IMR-90 (cell line): ENCODE results near the gene ACSL6. TPM values are rescaled to one million over a fixed set of nuclear protein-coding genes. Genes with fewer than 3 reads are reported as not detected.

Experiments
- ATAC-seq: fragments of 200-7000 bp; cut with Tn5 transposase; 2 replicates; pipeline ENCODE4 v1.9.1; 2020; ENCODE audit warnings: low read depth, mild to moderate bottlenecking, moderate library complexity
- BruUV-seq: library from RNA; stranded (reverse); fragments of 400-500 nt; replicated peaks from 2 replicates; lab custom pipeline; 2021; lab: Mats Ljungman, UMichigan
- CTCF ChIA-PET: fragments of 300-600 bp; formaldehyde crosslinking; extraction: SDS; loops from one replicate; lab custom pipeline; 2021; ENCODE audit warnings: antibody characterized with exemption; lab: Yijun Ruan, JAX
- POLR2A ChIA-PET: fragments of 300-600 bp; sonication (Branson Sonifier 250); formaldehyde crosslinking; loops from one replicate; lab custom pipeline; 2022; ENCODE audit warnings: antibody characterized with exemption; ENCODE audit not compliant: unreplicated experiment; lab: Charles Lee
- DNase-seq: peaks from one replicate; pipeline ENCODE4 v3.0.0; 2013
- H2AFZ ChIP-seq: replicated peaks from 2 replicates; pipeline ENCODE3; 2013; ENCODE audit warnings: low read length, mild to moderate bottlenecking; ENCODE audit not compliant: poor library complexity
- H2AK5ac ChIP-seq: 2 replicates; pipeline ENCODE4 v1.6.1; 2013; ENCODE audit warnings: low read depth, low read length, inconsistent platforms
- H2AK9ac ChIP-seq: replicated peaks from 2 replicates; pipeline ENCODE3; 2013; ENCODE audit warnings: mild to moderate bottlenecking, low read depth, low read length, moderate library complexity; ENCODE audit not compliant: poor library complexity
- H2BK120ac ChIP-seq: 2 replicates; pipeline ENCODE4 v1.6.1; 2013; ENCODE audit warnings: low read depth, low read length, inconsistent platforms
- H2BK15ac ChIP-seq: 3 replicates; pipeline ENCODE4 v1.6.1; 2013; ENCODE audit warnings: low read depth, low read length, inconsistent platforms
- H2BK20ac ChIP-seq: 2 replicates; pipeline ENCODE4 v1.6.1; 2013; ENCODE audit warnings: low read depth, mild to moderate bottlenecking, inconsistent platforms, low read length, moderate library complexity
- H2BK5ac ChIP-seq: 2 replicates; pipeline ENCODE4 v1.6.1; 2013; ENCODE audit warnings: mild to moderate bottlenecking, low read depth, low read length, inconsistent platforms; ENCODE audit not compliant: poor library complexity, severe bottlenecking
- H3K14ac ChIP-seq: replicated peaks from 2 replicates; pipeline ENCODE4 v1.6.1; 2013; ENCODE audit warnings: low read depth, low read length, inconsistent platforms
- H3K18ac ChIP-seq: 2 replicates; pipeline ENCODE4 v1.6.1; 2013; ENCODE audit warnings: low read depth, low read length, control low read depth
- H3K23ac ChIP-seq: 2 replicates; pipeline ENCODE4 v1.6.1; 2013; ENCODE audit warnings: low read depth, low read length, inconsistent platforms
- H3K27ac ChIP-seq: 2 replicates; pipeline ENCODE4 v1.5.1; 2013; ENCODE audit warnings: mild to moderate bottlenecking, control low read depth, low read length; ENCODE audit not compliant: insufficient read depth
- H3K27me3 ChIP-seq: 2 replicates; pipeline ENCODE4 v1.6.1; 2013; ENCODE audit warnings: low read length; ENCODE audit not compliant: control insufficient read depth, insufficient read depth
- H3K36me3 ChIP-seq: 2 replicates; pipeline ENCODE4 v1.6.1; 2013; ENCODE audit warnings: low read length, mixed read lengths; ENCODE audit not compliant: control insufficient read depth, insufficient read depth
- H3K4ac ChIP-seq: 2 replicates; pipeline ENCODE4 v1.6.1; 2013; ENCODE audit warnings: low read depth, low read length, inconsistent platforms
- H3K4me1 ChIP-seq: 2 replicates; pipeline ENCODE4 v1.6.1; 2013; ENCODE audit warnings: low read length, mixed read lengths; ENCODE audit not compliant: control insufficient read depth, insufficient read depth
- H3K4me2 ChIP-seq: 2 replicates; pipeline ENCODE4 v1.6.1; 2013; ENCODE audit warnings: low read depth, mild to moderate bottlenecking, control low read depth, low read length, moderate library complexity
- H3K4me3 ChIP-seq: 2 replicates; pipeline ENCODE4 v1.5.1; 2013; ENCODE audit warnings: low read depth, mild to moderate bottlenecking, control low read depth, low read length, moderate library complexity; ENCODE audit not compliant: insufficient read depth
- H3K56ac ChIP-seq: 2 replicates; pipeline ENCODE4 v1.6.1; 2013; ENCODE audit warnings: low read length, inconsistent platforms; ENCODE audit not compliant: insufficient read depth; ENCODE audit errors: extremely low read depth
- H3K79me1 ChIP-seq, 2 experiments: 2 replicates each; pipeline ENCODE4 v1.6.1; 2013; ENCODE audit warnings: low read length in 2 of 2, inconsistent platforms in 1 of 2, low read depth in 1 of 2
- H3K9ac ChIP-seq: 2 replicates; pipeline ENCODE4 v1.6.1; 2013; ENCODE audit warnings: low read depth, low read length, control low read depth
- H3K9me1 ChIP-seq: 2 replicates; pipeline ENCODE4 v1.6.1; 2013; ENCODE audit warnings: low read length, inconsistent platforms; ENCODE audit not compliant: insufficient read depth
- H3K9me3 ChIP-seq: 2 replicates; pipeline ENCODE4 v1.6.1; 2013; ENCODE audit warnings: low read length; ENCODE audit not compliant: control insufficient read depth, insufficient read depth
- H4K20me1 ChIP-seq: 2 replicates; pipeline ENCODE4 v1.6.1; 2013; ENCODE audit warnings: low read length, inconsistent platforms; ENCODE audit not compliant: insufficient read depth
- H4K5ac ChIP-seq: 2 replicates; pipeline ENCODE4 v1.6.1; 2013; ENCODE audit warnings: mild to moderate bottlenecking, low read depth, low read length, control low read depth
- H4K8ac ChIP-seq, 2 experiments: 2 replicates each; pipeline ENCODE4 v1.6.1; 2013; ENCODE audit warnings: low read depth in 2 of 2, low read length in 2 of 2, control low read depth in 1 of 2, inconsistent platforms in 1 of 2
- H4K91ac ChIP-seq: 2 replicates; pipeline ENCODE4 v1.6.1; 2013; ENCODE audit warnings: low read depth, low read length, inconsistent platforms; ENCODE audit not compliant: insufficient read depth
- BHLHE40 ChIP-seq: fragments of 150-350 bp; IDR thresholded peaks from 2 replicates; pipeline ENCODE4 v1.6.1; 2016; ENCODE audit warnings: mild to moderate bottlenecking, low read depth, low read length
- CEBPB ChIP-seq: IDR thresholded peaks from 2 replicates; pipeline ENCODE4 v1.6.1; 2012; ENCODE audit warnings: low read depth, low read length, improper control_type of control experiment
- CHD1 ChIP-seq: IDR thresholded peaks from 2 replicates; pipeline ENCODE4 v1.6.1; 2012; ENCODE audit warnings: low read depth, low read length, improper control_type of control experiment
- FOS ChIP-seq: fragments of 150-350 bp; IDR thresholded peaks from 2 replicates; pipeline ENCODE4 v1.6.1; 2016; ENCODE audit warnings: low read depth, low read length
- MAFK ChIP-seq: IDR thresholded peaks from 2 replicates; pipeline ENCODE4 v1.6.1; 2012; ENCODE audit warnings: low read depth, low read length, improper control_type of control experiment
- MAZ ChIP-seq: IDR thresholded peaks from 2 replicates; pipeline ENCODE4 v1.6.1; 2012; ENCODE audit warnings: low read depth, mild to moderate bottlenecking, low read length, improper control_type of control experiment, moderate library complexity, borderline replicate concordance
- MXI1 ChIP-seq: IDR thresholded peaks from 2 replicates; pipeline ENCODE4 v1.6.1; 2012; ENCODE audit warnings: low read depth, mild to moderate bottlenecking, low read length, moderate library complexity, borderline replicate concordance
- NFE2L2 ChIP-seq: fragments of 150-350 bp; IDR thresholded peaks from 2 replicates; pipeline ENCODE4 v1.6.1; 2016; ENCODE audit warnings: low read depth, mild to moderate bottlenecking, low read length
- POLR2A ChIP-seq: IDR thresholded peaks from 2 replicates; pipeline ENCODE4 v1.6.1; 2012; ENCODE audit warnings: mild to moderate bottlenecking, low read depth, low read length
- RAD21 ChIP-seq: IDR thresholded peaks from 2 replicates; pipeline ENCODE4 v1.6.1; 2012; ENCODE audit warnings: low read length, improper control_type of control experiment
- RCOR1 ChIP-seq: IDR thresholded peaks from 2 replicates; pipeline ENCODE4 v1.6.1; 2012; ENCODE audit warnings: mild to moderate bottlenecking, low read length, improper control_type of control experiment; ENCODE audit not compliant: insufficient replicate concordance
- RFX5 ChIP-seq: IDR thresholded peaks from 2 replicates; pipeline ENCODE4 v1.8.0; 2012; ENCODE audit warnings: low read depth, mild to moderate bottlenecking, low read length, moderate library complexity
- SMC3 ChIP-seq: fragments of 150-350 bp; IDR thresholded peaks from 2 replicates; pipeline ENCODE4 v1.6.1; 2016; ENCODE audit warnings: low read depth, mild to moderate bottlenecking, antibody characterized with exemption, low read length, moderate library complexity
- dilution Hi-C: fragments of 300-500 bp; cut with HindIII; formaldehyde crosslinking; loops from one replicate; pipeline ENCODE4 v1.14.3; 2018; ENCODE audit warnings: low sequenced_read_pairs; ENCODE audit not compliant: unreplicated experiment
- in situ Hi-C: fragments of 300-500 bp; cut with MboI; formaldehyde crosslinking; loops from 3 replicates; pipeline ENCODE4 v1.14.3; 2019; ENCODE audit warnings: low sequenced_read_pairs, inconsistent platforms, mixed read lengths
- intact Hi-C: fragments of 100-400 bp; cut with micrococcal nuclease; formaldehyde crosslinking; loops from 2 replicates; pipeline ENCODE4 v1.10.0; 2022
- polyA plus RNA-seq, 3 experiments: library from polyadenylated mRNA; depleted of rRNA; stranded (reverse); fragments of >200 nt; gene quantifications; 2 replicates each; pipeline ENCODE4 v1.2.3, GENCODE V29; 2012; ENCODE audit warnings: low replicate concordance in 1 of 3
- total RNA-seq: library from RNA; depleted of rRNA; stranded (reverse); fragments of >200 nt; gene quantifications from 2 replicates; pipeline ENCODE4 v1.2.3, GENCODE V29; 2012
- TF ChIP-seq, protein P1 (sequence below): fragments of 150-350 bp; IDR thresholded peaks from 2 replicates; pipeline ENCODE4 v1.6.1; 2017; ENCODE audit warnings: mild to moderate bottlenecking, antibody characterized with exemption, low read length, low read depth
- TF ChIP-seq, protein P2 (sequence below): conservative IDR thresholded peaks from 2 replicates; pipeline ENCODE4 v1.5.1; 2012; ENCODE audit warnings: mild to moderate bottlenecking, low read depth, low read length, improper control_type of control experiment
- TF ChIP-seq, protein P3 (sequence below): fragments of 150-350 bp; IDR thresholded peaks from 2 replicates; pipeline ENCODE4 v1.6.1; 2016; ENCODE audit warnings: low read depth, mild to moderate bottlenecking, low read length, moderate library complexity, borderline replicate concordance

The ACSL6 gene
- total and polyA plus RNA-seq, 2 of the 4 experiments (the other 2 are of a cell fraction) = not detected

DNA sequence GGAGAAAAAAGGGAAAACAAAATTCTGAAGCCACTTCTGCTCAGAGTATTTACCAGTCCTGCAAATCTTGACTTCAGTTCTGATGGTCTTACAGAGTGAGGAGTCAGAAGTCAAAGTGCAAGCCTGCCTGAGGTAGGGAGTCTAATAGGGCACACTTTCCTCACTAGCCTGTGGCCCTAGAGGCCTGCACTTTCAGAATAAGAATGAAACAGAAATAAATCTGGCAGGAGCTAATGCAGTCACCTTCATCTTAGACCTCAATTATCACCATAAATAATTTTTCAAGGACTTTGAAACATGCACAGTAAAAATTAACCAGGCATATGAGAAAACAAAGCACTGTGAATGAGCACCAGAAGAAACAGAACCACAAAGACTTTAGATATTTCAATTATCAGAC lies 20.7 kb upstream of the ACSL6 start:
- H3K4me1 ChIP-seq = no peaks in the 10 kb centered on the region
- DNase-seq = no peak
- no peaks in the 10 kb centered on the region for H3K9me3 ChIP-seq
- no peak overlapping the region for H3K18ac ChIP-seq
- dilution Hi-C loops = no loop called here
- H3K9ac ChIP-seq = no peak overlapping the region
- ChIA-PET CTCF (no interaction called here), POLR2A (no interaction called here)
- in situ Hi-C loops = no loop called here
- H3K4ac ChIP-seq = no peak overlapping the region
- no peak overlapping the region for H3K4me2 ChIP-seq
- H2AFZ ChIP-seq = no peak overlapping the region
- no peak overlapping the region for H4K8ac ChIP-seq
- H3K36me3 ChIP-seq = no peaks in the 10 kb centered on the region
- H2BK15ac ChIP-seq = no peak overlapping the region
- H3K14ac ChIP-seq = no peak overlapping the region
- no peaks in the 10 kb centered on the region for H3K9me1 ChIP-seq
- no peak overlapping the region for H2AK9ac ChIP-seq
- H2BK120ac ChIP-seq = no peak overlapping the region
- no peak overlapping the region for H2AK5ac ChIP-seq
- H3K4me3 ChIP-seq = no peak overlapping the region
- no peak overlapping the region for H3K27ac ChIP-seq
- H3K23ac ChIP-seq = no peak overlapping the region
- no peak overlapping the region for H4K91ac ChIP-seq
- H4K20me1 ChIP-seq = no peaks in the 10 kb centered on the region
- no peak overlapping the region for H2BK20ac ChIP-seq
- intact Hi-C loops = no loop called here
- no peak for ATAC-seq
- no TSS peak for BruUV-seq
- H3K56ac ChIP-seq = no peak overlapping the region
- H2BK5ac ChIP-seq = no peak overlapping the region
- H3K79me1 ChIP-seq = no peaks in the 10 kb centered on the region
- peaks cover 5% of the 10 kb centered on the region for H3K27me3 ChIP-seq
- H4K5ac ChIP-seq = no peak overlapping the region
- TF ChIP-seq MAFK (no peak), RAD21 (no peak), FOS (no peak), NFE2L2 (no peak), CHD1 (no peak), SMC3 (no peak), MAZ (no peak), CEBPB (no peak), MXI1 (no peak), BHLHE40 (no peak), RCOR1 (no peak), POLR2A (no peak), RFX5 (no peak)
- TF ChIP-seq, protein P1, sequence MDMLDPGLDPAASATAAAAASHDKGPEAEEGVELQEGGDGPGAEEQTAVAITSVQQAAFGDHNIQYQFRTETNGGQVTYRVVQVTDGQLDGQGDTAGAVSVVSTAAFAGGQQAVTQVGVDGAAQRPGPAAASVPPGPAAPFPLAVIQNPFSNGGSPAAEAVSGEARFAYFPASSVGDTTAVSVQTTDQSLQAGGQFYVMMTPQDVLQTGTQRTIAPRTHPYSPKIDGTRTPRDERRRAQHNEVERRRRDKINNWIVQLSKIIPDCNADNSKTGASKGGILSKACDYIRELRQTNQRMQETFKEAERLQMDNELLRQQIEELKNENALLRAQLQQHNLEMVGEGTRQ = no peak
- TF ChIP-seq, protein P2, sequence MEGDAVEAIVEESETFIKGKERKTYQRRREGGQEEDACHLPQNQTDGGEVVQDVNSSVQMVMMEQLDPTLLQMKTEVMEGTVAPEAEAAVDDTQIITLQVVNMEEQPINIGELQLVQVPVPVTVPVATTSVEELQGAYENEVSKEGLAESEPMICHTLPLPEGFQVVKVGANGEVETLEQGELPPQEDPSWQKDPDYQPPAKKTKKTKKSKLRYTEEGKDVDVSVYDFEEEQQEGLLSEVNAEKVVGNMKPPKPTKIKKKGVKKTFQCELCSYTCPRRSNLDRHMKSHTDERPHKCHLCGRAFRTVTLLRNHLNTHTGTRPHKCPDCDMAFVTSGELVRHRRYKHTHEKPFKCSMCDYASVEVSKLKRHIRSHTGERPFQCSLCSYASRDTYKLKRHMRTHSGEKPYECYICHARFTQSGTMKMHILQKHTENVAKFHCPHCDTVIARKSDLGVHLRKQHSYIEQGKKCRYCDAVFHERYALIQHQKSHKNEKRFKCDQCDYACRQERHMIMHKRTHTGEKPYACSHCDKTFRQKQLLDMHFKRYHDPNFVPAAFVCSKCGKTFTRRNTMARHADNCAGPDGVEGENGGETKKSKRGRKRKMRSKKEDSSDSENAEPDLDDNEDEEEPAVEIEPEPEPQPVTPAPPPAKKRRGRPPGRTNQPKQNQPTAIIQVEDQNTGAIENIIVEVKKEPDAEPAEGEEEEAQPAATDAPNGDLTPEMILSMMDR = no peak
- TF ChIP-seq, protein P3, sequence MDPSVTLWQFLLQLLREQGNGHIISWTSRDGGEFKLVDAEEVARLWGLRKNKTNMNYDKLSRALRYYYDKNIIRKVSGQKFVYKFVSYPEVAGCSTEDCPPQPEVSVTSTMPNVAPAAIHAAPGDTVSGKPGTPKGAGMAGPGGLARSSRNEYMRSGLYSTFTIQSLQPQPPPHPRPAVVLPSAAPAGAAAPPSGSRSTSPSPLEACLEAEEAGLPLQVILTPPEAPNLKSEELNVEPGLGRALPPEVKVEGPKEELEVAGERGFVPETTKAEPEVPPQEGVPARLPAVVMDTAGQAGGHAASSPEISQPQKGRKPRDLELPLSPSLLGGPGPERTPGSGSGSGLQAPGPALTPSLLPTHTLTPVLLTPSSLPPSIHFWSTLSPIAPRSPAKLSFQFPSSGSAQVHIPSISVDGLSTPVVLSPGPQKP = no peak
